Large intestine (tissue), 3 donors: ENCODE results near the gene PTPRN2. TPM values are rescaled to one million over a fixed set of nuclear protein-coding genes. Genes with fewer than 3 reads are reported as not detected.

Experiments used
- DNase-seq, 2 donors: peaks; one replicate each; pipeline versions ENCODE4 v3.0.0 to v3.0.0-alpha.2; 2013
- H3K27ac ChIP-seq: one replicate; pipeline ENCODE4 v1.5.1; 2013; ENCODE audit warnings: low read length
- H3K27me3 ChIP-seq: 2 replicates; pipeline ENCODE4 v1.6.1; 2013; ENCODE audit warnings: low read length; ENCODE audit not compliant: control insufficient read depth, insufficient read depth
- H3K36me3 ChIP-seq: 2 replicates; pipeline ENCODE4 v1.6.1; 2013; ENCODE audit warnings: low read length; ENCODE audit not compliant: control insufficient read depth, insufficient read depth
- H3K4me1 ChIP-seq: one replicate; pipeline ENCODE4 v1.6.1; 2013; ENCODE audit warnings: low read length; ENCODE audit not compliant: control insufficient read depth, insufficient read depth
- H3K4me3 ChIP-seq: one replicate; pipeline ENCODE4 v1.5.1; 2013; ENCODE audit warnings: low read length
- H3K9me3 ChIP-seq: one replicate; pipeline ENCODE4 v1.6.1; 2013; ENCODE audit warnings: mild to moderate bottlenecking, low read depth, low read length, moderate library complexity; ENCODE audit not compliant: control insufficient read depth
- WGBS: methylation state at CpG from one replicate; pipeline ENCODE4 v1.1.5; 2013; ENCODE audit warnings: low lambda C conversion rate; ENCODE audit not compliant: insufficient coverage; 5-methylcytosine and 5-hydroxymethylcytosine counted together
- polyA plus RNA-seq: library from polyadenylated mRNA; unstranded; fragments of 120-200 nt; gene quantifications from one replicate; pipeline ENCODE4 v1.2.1, GENCODE V29; 2013

Gene PTPRN2
- polyA plus RNA-seq, 1 donor: 13.4 TPM

DNA sequence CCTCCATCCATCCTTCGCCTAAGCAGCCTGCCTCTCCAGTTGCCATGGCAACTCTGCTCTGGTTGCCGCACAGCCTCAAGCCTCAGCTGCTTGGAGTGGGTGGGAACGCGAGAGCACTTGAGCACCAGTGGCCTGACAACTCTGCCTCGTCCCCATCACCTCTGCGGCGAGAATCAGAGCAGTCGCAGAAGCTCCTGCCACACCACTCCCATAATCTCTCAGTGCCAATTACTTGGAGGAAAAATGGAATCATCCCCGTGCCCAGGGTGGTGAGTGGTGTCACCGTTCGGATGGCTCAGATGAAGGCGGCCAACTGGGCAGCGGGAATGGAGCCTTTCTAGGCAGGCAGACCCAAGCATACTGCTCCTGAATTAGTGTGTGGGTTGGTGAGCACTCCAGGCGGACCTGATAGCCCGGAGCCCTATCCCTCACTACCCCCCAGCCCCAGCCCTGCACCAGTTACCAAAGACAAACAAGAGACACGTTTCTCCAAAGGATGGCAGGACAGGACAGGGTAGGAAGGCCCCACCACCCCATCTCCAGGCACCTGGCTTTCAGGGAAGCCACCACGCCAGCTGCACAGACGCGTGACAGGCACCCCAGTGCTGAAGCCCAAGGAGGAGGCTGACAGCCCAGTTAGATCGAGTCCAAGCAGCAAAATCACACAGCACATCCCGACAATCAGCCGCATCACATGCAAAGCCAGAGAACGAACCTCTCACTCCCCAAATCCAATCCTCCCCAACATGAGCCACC, 335.4 kb downstream of the PTPRN2 start:
- no peaks in the 10 kb centered on the region for H3K36me3 ChIP-seq
- peaks cover 31% of the 10 kb centered on the region for H3K9me3 ChIP-seq
- H3K27me3 ChIP-seq: no peaks in the 10 kb centered on the region
- no peak for DNase-seq
- no peak overlapping the region for H3K4me3 ChIP-seq
- no peak overlapping the region for H3K27ac ChIP-seq
- WGBS: no CpG with 5 or more reads among the region's 23 CpGs
- H3K4me1 ChIP-seq: no peaks in the 10 kb centered on the region

- no peak for DNase-seq
- H3K27ac ChIP-seq: no peak overlapping the region
- H3K36me3 ChIP-seq: no peaks in the 10 kb centered on the region
- H3K27me3 ChIP-seq: no peaks in the 10 kb centered on the region
- H3K9me3 ChIP-seq: peaks cover 33% of the 10 kb centered on the region
- no CpG with 5 or more reads among the region's 18 CpGs for WGBS
- H3K4me1 ChIP-seq: no peaks in the 10 kb centered on the region
- no peak overlapping the region for H3K4me3 ChIP-seq
Observed at GRCh38 chr7:158251061-158251965, 336.3 kb downstream of the PTPRN2 start.

DNA sequence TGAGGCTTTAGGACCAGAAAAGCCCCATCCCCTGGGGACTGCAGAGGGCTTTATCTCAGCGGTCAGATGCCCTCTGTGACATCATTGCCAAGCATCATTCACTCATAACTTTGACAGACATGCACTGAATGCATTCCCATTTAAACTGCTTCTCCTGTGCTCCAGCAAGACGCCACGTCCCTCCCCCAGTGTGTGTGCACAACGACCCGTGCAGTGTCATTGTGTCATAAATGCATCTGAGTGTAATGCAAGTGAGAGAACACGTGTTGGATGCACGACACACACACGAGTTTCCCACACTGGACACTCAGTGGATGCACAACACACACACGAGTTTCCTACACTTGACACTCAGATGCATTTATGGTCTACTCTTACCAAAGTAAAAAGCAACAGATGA, 337.9 kb downstream of the PTPRN2 start:
- no CpG with 5 or more reads among the region's 9 CpGs for WGBS

GRCh38 chr7:158248816-158249215, 338.8 kb downstream of the PTPRN2 start:
- Histone ChIP-seq H3K27me3 (no peaks in the 10 kb centered on the region), H3K27ac (no peak overlapping the region), H3K4me3 (no peak overlapping the region), H3K36me3 (no peaks in the 10 kb centered on the region), H3K9me3 (peaks cover 44% of the 10 kb centered on the region), H3K4me1 (no peaks in the 10 kb centered on the region)
- DNase-seq: no peak
- no CpG with 5 or more reads among the region's 10 CpGs for WGBS

More for the DNA sequence above, 337.9 kb downstream of the PTPRN2 start:
- no peak for DNase-seq
- Histone ChIP-seq H3K27ac (no peak overlapping the region), H3K36me3 (no peaks in the 10 kb centered on the region), H3K27me3 (no peaks in the 10 kb centered on the region), H3K4me1 (no peaks in the 10 kb centered on the region), H3K9me3 (peaks cover 39% of the 10 kb centered on the region), H3K4me3 (no peak overlapping the region)

DNA sequence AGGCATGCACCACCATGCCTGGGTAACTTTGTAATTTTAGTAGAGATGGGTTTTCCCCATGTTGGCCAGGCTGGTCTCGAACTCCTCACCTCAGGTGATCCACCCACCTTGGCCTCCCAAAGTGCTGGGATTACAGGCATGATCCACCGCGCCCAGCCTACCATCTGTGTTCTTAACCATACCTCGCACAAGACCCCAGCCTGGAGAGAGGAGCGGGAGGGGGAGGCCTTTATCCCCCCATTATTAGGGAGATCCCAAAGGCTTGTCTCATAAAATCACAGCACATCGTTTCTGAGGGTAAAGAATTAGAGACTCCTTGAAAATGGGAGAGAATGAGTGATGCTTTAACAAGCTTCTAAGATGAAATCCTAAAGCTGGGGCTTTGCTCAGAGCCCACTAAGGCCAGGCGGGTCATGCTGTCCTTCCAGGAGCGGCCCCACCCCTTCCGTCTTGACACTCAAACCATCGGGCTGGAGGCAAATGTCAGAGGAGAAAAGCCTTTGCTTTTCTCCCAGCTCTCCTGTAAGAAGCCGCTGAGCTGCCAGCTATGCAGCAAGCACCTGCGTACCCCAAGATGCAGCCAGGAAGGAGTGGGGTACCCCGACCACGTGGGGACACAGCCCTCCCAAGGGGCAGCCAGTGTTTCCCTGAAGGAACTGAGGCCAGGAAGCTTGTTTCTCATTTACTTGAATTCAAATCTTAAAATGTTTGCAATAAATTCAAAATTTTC, 339.7 kb downstream of the PTPRN2 start:
- Histone ChIP-seq H3K27ac (no peak overlapping the region), H3K36me3 (no peaks in the 10 kb centered on the region), H3K9me3 (peaks cover 39% of the 10 kb centered on the region), H3K4me3 (no peak overlapping the region), H3K27me3 (no peaks in the 10 kb centered on the region), H3K4me1 (no peaks in the 10 kb centered on the region)
- no peak for DNase-seq
- WGBS: no CpG with 5 or more reads among the region's 14 CpGs

DNA sequence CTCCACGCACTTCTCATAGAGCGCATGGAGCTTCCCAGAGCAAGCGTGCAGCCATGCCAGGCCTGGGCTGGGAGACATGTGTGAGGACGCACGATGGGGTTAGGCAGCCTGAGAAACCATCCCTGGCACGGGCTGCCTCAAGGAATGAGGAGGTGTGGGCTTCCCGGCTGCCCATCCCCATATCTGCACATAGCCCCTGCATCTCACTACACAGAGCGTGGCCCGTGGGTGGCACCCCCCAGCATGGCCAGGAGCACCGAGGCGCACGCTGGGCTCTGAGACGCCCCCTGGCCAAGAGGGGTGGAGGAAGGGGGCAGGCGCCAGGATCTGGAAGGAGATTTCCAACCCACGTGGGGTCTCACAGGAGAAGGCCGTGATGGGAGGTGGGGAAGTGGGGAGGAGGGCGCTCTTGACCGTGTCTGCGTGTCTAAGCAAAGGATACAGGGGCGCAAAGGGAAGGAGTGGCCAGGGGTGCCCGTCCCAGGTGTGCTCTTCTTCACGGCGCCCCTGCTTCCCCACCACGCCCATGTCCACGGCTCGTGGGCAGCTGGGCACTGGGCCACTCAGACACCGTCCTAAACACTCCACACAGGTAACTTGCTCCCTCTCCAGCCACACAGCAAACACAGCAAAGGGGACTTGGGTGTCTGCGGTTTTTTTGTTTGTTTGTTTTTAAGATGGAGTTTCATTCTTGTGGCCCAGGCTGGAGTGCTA, 340.5 kb downstream of the PTPRN2 start:
- H3K4me3 ChIP-seq: no peak overlapping the region
- no peaks in the 10 kb centered on the region for H3K27me3 ChIP-seq
- no peaks in the 10 kb centered on the region for H3K36me3 ChIP-seq
- WGBS: no CpG with 5 or more reads among the region's 28 CpGs
- H3K4me1 ChIP-seq: no peaks in the 10 kb centered on the region
- DNase-seq: no peak
- H3K27ac ChIP-seq: no peak overlapping the region
- peaks cover 39% of the 10 kb centered on the region for H3K9me3 ChIP-seq

DNA sequence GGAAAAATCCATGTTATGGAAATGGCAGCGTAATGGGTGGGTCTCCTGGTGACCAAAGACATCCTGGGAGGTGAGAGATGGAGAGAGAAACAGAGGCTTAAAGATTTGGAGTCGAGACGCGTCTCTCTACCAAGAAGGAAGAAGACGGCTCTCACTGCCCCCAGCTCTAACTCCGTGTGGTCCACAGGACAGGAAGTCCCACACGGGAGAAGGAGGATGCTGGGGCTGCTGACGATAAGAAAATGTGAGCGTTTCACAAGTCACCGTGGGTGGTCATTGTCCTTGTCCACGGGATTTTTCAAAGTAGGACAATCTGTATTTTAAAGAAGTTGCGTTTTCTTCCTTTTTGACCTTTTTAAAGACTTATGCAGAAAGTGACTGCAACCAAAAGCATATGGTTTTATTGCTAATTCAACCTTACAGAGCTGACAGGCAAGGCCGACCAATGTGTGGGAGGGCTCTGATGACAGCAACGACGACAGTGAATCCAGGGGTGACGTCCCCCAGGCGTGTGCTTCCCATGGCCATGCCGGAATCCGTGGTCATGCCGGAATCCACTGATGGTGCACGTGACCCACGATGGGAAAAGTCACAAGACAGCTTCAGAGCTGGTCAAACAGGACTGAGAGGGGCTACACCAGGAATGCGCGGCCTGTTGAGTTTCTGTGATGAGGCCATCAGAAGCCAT, 341.2 kb downstream of the PTPRN2 start:
- H3K4me3 ChIP-seq: no peak overlapping the region
- peaks cover 39% of the 10 kb centered on the region for H3K9me3 ChIP-seq
- H3K27me3 ChIP-seq: no peaks in the 10 kb centered on the region
- no peaks in the 10 kb centered on the region for H3K36me3 ChIP-seq
- WGBS: 88% methylated on average over 1 of the region's 24 CpGs
- H3K27ac ChIP-seq: no peak overlapping the region
- no peaks in the 10 kb centered on the region for H3K4me1 ChIP-seq
- no peak for DNase-seq

GRCh38 chr7:158245724-158246041, 341.9 kb downstream of the PTPRN2 start:
- DNase-seq: no peak
- H3K27me3 ChIP-seq: no peaks in the 10 kb centered on the region
- peaks cover 39% of the 10 kb centered on the region for H3K9me3 ChIP-seq
- no peaks in the 10 kb centered on the region for H3K36me3 ChIP-seq
- no peak overlapping the region for H3K27ac ChIP-seq
- H3K4me3 ChIP-seq: no peak overlapping the region
- no peaks in the 10 kb centered on the region for H3K4me1 ChIP-seq
- no CpG with 5 or more reads among the region's 12 CpGs for WGBS

DNA sequence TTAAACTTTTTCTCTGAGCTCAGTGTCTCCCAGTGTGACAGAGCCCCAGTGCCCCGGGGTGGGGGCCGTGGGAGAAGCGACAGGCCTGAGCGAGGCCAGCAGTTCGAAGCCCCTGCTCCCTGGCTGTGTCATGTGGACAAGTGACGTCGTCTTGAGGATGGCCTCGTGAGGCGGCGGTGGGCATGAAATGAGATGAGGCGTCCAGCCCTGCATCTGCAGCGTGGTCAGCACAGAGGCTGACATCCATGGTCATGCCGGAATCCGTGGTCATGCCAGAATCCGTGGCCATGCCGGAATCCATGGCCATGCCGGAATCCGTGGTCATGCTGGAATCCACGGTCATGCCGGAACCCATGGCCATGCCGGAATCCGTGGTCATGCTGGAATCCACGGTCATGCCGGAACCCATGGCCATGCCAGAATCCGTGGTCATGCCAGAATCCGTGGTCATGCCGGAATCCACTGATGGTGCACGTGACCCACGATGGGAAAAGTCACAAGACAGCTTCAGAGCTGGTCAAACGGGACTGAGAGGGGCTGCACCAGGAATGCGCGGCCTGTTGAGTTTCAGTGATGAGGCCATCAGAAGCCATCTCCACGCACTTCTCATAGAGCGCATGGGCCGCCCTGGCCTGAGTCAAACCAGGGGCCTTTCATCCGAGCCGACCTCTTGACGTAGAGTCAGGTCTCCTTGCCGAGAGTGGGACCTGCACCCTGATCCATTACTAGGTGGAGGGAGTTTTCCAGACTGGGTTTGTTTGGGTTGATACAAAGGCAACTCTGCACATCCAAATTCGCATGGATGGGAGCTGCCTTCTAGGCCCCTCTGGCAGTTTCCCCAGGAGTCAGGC, 342.5 kb downstream of the PTPRN2 start:
- WGBS: no CpG with 5 or more reads among the region's 40 CpGs
- Histone ChIP-seq H3K36me3 (no peaks in the 10 kb centered on the region), H3K27ac (no peak overlapping the region), H3K27me3 (no peaks in the 10 kb centered on the region), H3K9me3 (peaks cover 39% of the 10 kb centered on the region), H3K4me3 (no peak overlapping the region), H3K4me1 (no peaks in the 10 kb centered on the region)
- no peak for DNase-seq
